ENCODE data around the gene RIN1. TPM values are rescaled to one million over a fixed set of nuclear protein-coding genes. Genes with fewer than 3 reads are reported as not detected.

RIN1 gene
- total RNA-seq, 4 donors from 2014 or later: 3.8 to 9.3 (median 4.7) TPM

DNA sequence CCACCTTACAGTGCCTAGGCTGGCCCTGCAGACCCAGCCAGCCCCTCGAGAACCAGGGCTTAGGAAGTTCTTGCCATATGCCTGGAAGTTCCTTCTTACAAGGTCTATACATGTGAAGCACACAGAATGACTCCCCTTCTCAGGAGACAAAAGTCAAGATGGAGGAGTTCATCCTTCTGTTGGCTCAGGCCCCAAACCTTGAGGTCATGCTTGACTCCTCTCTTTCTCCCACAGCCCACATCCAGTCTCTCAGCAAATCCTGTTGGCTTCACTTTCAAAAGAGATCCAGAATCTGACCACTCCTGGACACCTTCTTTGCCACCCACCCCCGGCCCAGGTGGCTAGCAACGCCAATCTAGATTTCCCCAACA is 17.6 kb downstream of the RIN1 start:
- H3K9me3 ChIP-seq: no peaks in the 10 kb centered on the region
- 59 to 79% methylated on average over 2 to 3 of the region's 3 CpGs for WGBS, 2 donors (ENCODE audit: low coverage in 1 of 2)
- no peak for ATAC-seq
- H3K4me1 ChIP-seq: peaks cover 0 to 64% (median 22%) of the 10 kb centered on the region in 3 donors
- H3K27ac ChIP-seq: peak overlapping the region in 3 of 4 donors; percentile 91 to 96 (median 92)
- H3K36me3 ChIP-seq: no peaks in the 10 kb centered on the region
- H3K4me3 ChIP-seq: no peak overlapping the region
- TF ChIP-seq POLR2AphosphoS5 (IDR thresholded peaks at IDR 0.05) (no peak), CTCF (IDR thresholded peaks at IDR 0.05) (no peak), POLR2A (IDR thresholded peaks at IDR 0.05) (no peak), EP300 (IDR thresholded peaks at IDR 0.05) (no peak)
- peaks cover 10% of the 10 kb centered on the region for H3K27me3 ChIP-seq

GRCh38 chr11:66317723-66318599 is 18.3 kb downstream of the RIN1 start:
- TF ChIP-seq CTCF (IDR thresholded peaks at IDR 0.05) (no peak), POLR2AphosphoS5 (IDR thresholded peaks at IDR 0.05) (peak; percentile 43)
- H3K27ac ChIP-seq: peak overlapping the region; percentile 8 to 96 (median 92)
- 35 to 46% methylated on average over 3 to 11 of the region's 16 CpGs for WGBS, 2 donors (ENCODE audit: low coverage in 1 of 2)
- ATAC-seq: peak; percentile 48
- H3K9me3 ChIP-seq: no peaks in the 10 kb centered on the region
- H3K36me3 ChIP-seq: no peaks in the 10 kb centered on the region
- H3K4me3 ChIP-seq: peak overlapping the region in 1 of 2 donors; percentile 55
- peaks cover 10% of the 10 kb centered on the region for H3K27me3 ChIP-seq
- H3K4me1 ChIP-seq: peaks cover 0 to 70% (median 28%) of the 10 kb centered on the region in 3 donors

GRCh38 chr11:66317322-66317722 is 18.9 kb downstream of the RIN1 start:
- Histone ChIP-seq H3K4me1 (peaks cover 0 to 71% (median 29%) of the 10 kb centered on the region in 3 donors), H3K27me3 (peaks cover 10% of the 10 kb centered on the region), H3K36me3 (no peaks in the 10 kb centered on the region), H3K4me3 (peak overlapping the region; percentile 34 to 55), H3K9me3 (no peaks in the 10 kb centered on the region), H3K27ac (peak overlapping the region; percentile 14 to 96 (median 92))
- 5% methylated on average over 4 of the region's 14 CpGs; no CpG with 5 or more reads in 1 of the 2 donors for WGBS, 2 donors (ENCODE audit: low coverage in 1 of 2)
- TF ChIP-seq POLR2AphosphoS5 (IDR thresholded peaks at IDR 0.05) (no peak), POLR2A (IDR thresholded peaks at IDR 0.05) (no peak), EP300 (IDR thresholded peaks at IDR 0.05) (no peak), CTCF (IDR thresholded peaks at IDR 0.05) (no peak)
- no peak for ATAC-seq

DNA sequence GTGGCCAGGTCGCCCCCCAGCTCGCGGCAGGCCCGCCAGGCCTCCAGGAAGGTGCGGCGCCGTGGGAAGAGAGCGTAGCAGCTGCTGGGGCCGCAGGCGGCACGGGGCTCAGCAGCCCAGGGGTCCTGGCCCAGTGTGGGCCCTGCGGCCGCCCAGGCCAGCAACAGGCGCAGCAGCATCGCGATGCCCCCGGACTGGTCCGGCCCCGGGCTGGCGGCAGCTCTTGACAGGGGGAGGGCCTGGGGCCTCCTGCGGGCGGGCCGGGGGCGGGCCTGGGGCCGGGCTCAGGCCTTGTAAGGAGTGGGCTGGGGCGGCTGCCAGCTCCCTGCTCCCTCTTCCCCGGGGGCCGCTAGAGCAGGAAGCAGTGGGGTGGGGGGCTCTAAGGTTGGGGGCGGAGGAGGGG is 19.4 kb downstream of the RIN1 start, which contains the start of gene CD248:
TSS of gene CD248 (minus strand) at position 196 of the 403 bp plus-strand sequence. CDS start at position 179, 17 bp downstream.
- no peaks in the 10 kb centered on the region for H3K9me3 ChIP-seq
- WGBS, 2 donors (ENCODE audit: low coverage in 1 of 2): no CpG with 5 or more reads among the region's 29 CpGs
- no peaks in the 10 kb centered on the region for H3K36me3 ChIP-seq
- peak within 1 kb of the TSS; percentile 34 to 55 for H3K4me3 ChIP-seq
- peaks cover 0 to 69% (median 29%) of the 10 kb centered on the region in 3 donors for H3K4me1 ChIP-seq
- peak within 1 kb of the TSS; percentile 14 to 96 (median 92) for H3K27ac ChIP-seq
- peak in 1 of 2 donors; percentile 31 for TF ChIP-seq POLR2A (IDR thresholded peaks at IDR 0.05)
- TF ChIP-seq POLR2AphosphoS5 (IDR thresholded peaks at IDR 0.05): no peak
- peaks cover 10% of the 10 kb centered on the region for H3K27me3 ChIP-seq
- peak; percentile 28 for ATAC-seq

- Histone ChIP-seq H3K36me3 (no peaks in the 10 kb centered on the region), H3K27me3 (peaks cover 10% of the 10 kb centered on the region), H3K4me1 (peaks cover 0 to 72% (median 33%) of the 10 kb centered on the region in 3 donors), H3K27ac (peak overlapping the region; percentile 3 to 96 (median 92)), H3K9me3 (no peaks in the 10 kb centered on the region), H3K4me3 (peak overlapping the region; percentile 34 to 55)
- no peak for ATAC-seq
- TF ChIP-seq POLR2A (IDR thresholded peaks at IDR 0.05) (no peak), CTCF (IDR thresholded peaks at IDR 0.05) (no peak), EP300 (IDR thresholded peaks at IDR 0.05) (no peak), POLR2AphosphoS5 (IDR thresholded peaks at IDR 0.05) (no peak)
- 52% methylated on average over 7 of the region's 52 CpGs; no CpG with 5 or more reads in 1 of the 2 donors for WGBS, 2 donors (ENCODE audit: low coverage in 1 of 2)
Measured at GRCh38 chr11:66315921-66316811, 20.1 kb downstream of the RIN1 start.
